Breast epithelium (tissue), 3 donors: ENCODE measurements around the gene NAGPA.

Source experiments
- POLR2A ChIP-seq: fragments of 450-650 bp; IDR thresholded peaks from one replicate; pipeline ENCODE4 v1.6.1; 2016; ENCODE audit warnings: antibody characterized with exemption, mild to moderate bottlenecking, moderate library complexity
- POLR2AphosphoS5 ChIP-seq, 3 donors: sonication (generic); formaldehyde crosslinking; IDR thresholded peaks; one replicate each; pipeline ENCODE4 v1.6.1; 2017; ENCODE audit warnings: antibody characterized with exemption in 3 of 3
- TF ChIP-seq, protein P1 (sequence below), 3 donors: fragments of 450-650 bp; IDR thresholded peaks; one replicate each; pipeline ENCODE4 v1.5.1; 2016 to 2017; ENCODE audit warnings: antibody characterized with exemption in 3 of 3, mild to moderate bottlenecking in 3 of 3, moderate library complexity in 3 of 3

- TF ChIP-seq, protein P1, sequence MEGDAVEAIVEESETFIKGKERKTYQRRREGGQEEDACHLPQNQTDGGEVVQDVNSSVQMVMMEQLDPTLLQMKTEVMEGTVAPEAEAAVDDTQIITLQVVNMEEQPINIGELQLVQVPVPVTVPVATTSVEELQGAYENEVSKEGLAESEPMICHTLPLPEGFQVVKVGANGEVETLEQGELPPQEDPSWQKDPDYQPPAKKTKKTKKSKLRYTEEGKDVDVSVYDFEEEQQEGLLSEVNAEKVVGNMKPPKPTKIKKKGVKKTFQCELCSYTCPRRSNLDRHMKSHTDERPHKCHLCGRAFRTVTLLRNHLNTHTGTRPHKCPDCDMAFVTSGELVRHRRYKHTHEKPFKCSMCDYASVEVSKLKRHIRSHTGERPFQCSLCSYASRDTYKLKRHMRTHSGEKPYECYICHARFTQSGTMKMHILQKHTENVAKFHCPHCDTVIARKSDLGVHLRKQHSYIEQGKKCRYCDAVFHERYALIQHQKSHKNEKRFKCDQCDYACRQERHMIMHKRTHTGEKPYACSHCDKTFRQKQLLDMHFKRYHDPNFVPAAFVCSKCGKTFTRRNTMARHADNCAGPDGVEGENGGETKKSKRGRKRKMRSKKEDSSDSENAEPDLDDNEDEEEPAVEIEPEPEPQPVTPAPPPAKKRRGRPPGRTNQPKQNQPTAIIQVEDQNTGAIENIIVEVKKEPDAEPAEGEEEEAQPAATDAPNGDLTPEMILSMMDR (IDR thresholded peaks at IDR 0.05): no peak
- no peak for TF ChIP-seq POLR2AphosphoS5 (IDR thresholded peaks at IDR 0.05)
- no peak for TF ChIP-seq POLR2A
These were observed 43.3 kb downstream of the NAGPA start for GRCh38 chr16:4990415-4990814.
